Kidney capillary endothelial cell (primary cell): Measurements from ENCODE around the gene BYSL.

Experiments
- DNase-seq: peaks from one replicate; pipeline ENCODE4 v3.0.0-alpha.2; 2018; ENCODE audit warnings: low spot score

The BYSL gene, protein sequence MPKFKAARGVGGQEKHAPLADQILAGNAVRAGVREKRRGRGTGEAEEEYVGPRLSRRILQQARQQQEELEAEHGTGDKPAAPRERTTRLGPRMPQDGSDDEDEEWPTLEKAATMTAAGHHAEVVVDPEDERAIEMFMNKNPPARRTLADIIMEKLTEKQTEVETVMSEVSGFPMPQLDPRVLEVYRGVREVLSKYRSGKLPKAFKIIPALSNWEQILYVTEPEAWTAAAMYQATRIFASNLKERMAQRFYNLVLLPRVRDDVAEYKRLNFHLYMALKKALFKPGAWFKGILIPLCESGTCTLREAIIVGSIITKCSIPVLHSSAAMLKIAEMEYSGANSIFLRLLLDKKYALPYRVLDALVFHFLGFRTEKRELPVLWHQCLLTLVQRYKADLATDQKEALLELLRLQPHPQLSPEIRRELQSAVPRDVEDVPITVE

DNA sequence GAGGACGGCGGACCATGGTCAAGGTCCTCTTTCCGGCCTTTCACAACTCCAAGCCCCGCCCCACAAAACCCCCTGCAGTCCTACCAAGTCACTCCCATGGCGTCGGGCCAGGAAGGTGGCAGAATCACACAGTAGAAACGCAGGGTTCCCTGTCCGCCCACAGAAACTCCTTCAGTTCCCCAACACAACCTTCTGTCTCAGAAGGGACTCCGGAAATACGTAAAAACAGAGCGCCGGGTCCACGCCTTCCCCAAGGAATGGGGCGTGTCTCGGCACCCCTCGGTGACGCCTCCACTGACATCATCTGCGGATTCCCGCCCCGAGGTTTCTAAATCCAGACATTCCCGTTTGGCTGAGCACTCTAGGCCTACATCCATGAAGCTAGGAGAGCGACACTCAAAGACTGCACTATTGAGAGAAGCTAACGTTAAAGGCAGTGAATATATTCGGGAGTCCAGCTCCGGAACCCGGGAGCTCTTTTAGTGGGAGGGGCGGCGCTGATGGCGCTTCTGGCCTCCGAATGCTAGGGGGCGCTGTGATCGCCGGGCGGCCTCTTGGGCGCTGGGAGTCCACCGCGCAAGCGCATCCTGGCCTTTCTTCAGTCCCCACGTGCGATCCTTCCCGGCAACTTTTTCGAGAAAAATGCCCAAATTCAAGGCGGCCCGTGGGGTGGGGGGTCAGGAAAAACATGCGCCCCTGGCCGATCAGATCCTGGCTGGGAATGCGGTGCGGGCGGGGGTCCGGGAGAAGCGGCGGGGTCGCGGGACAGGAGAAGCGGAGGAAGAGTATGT, at the start of gene BYSL, which contains the start of gene MED20:
TSS of gene BYSL (plus strand) at position 579 of the 791 bp plus-strand sequence. CDS start at position 643, 64 bp downstream.
TSS of gene MED20 (minus strand) at position 219 of the 791 bp plus-strand sequence. CDS start at position 98, 121 bp downstream.
- peak; percentile 92 for DNase-seq

- no peak for DNase-seq
Observed at GRCh38 chr6:41871691-41872090, 49.6 kb upstream of the BYSL start.

DNA sequence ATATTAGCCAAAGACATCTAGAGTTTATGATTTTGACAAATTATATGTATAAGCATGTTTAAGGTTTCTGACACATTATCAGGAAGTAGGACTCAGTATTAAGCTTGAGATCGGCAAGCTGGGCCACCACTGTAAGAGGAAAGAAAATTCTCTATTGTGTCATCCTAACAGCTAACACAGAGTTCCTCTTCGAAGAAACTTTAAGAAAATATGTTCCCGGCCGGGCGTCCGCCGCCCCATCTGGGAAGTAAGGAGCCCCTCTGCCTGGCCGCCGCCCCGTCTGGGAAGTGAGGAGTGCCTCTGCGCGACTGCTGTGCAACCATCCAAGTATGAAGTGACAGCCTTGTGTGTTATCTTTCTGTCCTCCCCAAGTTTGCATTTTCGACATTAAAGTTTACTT, 49.2 kb upstream of the BYSL start:
- no peak for DNase-seq

GRCh38 chr6:41874741-41875140, 46.6 kb upstream of the BYSL start:
- no peak for DNase-seq

GRCh38 chr6:41877051-41877680, 44.1 kb upstream of the BYSL start:
- DNase-seq: no peak

GRCh38 chr6:41878246-41878645, 43.1 kb upstream of the BYSL start:
- no peak for DNase-seq

- no peak for DNase-seq
Observed at GRCh38 chr6:41878961-41879405, 42.3 kb upstream of the BYSL start.

- DNase-seq: no peak
Observed at GRCh38 chr6:41881506-41881905, 39.8 kb upstream of the BYSL start.

GRCh38 chr6:41884957-41885356, 36.3 kb upstream of the BYSL start:
- DNase-seq: no peak

DNA sequence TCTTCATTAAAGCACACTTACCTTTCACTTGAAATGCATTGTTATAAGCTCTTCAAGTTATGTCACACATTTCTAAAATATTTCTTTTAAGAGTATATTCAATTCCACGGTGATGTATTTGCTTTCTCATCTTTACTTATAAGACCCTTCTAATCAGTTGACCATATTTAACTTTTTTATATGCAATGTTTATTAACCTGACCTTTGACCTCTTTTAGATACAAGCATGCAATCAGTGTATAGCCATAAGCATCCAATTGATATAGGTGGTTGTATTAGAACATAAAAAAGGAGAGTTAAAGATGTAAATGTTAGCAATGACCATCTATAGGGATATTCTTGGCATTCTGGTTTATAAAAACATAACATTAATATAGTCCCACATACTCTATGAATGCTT, 35.4 kb upstream of the BYSL start:
- no peak for DNase-seq

DNA sequence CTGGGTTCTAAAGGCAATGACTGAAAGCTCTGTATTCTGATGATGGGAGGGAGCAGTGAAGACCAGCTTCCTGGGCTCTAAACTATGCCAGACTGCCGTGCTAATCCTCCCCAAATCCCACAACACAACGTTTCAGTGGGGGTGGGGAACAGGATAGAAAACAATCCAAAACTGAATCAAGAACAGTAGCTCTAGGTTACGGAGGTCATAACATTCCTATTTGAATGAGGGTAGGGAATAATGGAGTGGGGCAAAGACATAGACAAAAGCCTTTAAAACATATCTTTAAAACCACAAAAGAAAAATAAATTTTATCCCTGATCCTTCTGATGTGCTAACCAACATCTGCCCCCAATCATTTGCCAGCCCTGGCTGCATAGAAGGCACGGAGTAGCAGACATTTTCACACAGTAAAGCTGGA, 34.0 kb upstream of the BYSL start:
- no peak for DNase-seq

DNA sequence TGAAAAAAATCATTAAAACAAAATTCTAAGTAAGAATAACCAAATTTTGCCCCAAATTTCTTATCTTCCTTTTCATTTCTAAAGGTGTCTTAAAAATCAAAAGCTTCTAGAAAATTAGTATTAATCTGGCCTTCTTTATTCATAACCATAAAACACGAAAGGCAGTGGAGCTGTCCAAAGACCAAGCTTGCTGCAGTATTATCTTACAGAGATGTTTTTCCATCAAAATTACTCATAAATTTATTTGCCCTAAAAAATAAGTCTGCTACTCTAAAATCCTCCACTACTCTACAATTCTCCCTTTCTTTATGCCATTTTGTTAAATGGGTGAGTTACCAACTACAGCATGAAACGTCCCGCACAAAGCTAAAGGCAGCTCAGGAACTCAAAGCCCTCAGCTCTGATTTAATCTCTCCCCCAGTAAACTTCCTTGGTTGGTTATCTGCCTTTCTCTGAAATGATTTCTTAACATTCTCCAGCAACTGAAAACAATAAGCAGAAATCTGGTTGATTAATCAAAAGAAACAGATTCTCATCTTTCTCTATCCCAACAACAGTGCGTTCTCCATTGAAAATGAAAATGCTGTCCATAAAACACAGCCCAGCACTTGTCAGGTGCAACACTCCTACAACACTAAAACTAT, 28.3 kb upstream of the BYSL start:
- DNase-seq: no peak

DNA sequence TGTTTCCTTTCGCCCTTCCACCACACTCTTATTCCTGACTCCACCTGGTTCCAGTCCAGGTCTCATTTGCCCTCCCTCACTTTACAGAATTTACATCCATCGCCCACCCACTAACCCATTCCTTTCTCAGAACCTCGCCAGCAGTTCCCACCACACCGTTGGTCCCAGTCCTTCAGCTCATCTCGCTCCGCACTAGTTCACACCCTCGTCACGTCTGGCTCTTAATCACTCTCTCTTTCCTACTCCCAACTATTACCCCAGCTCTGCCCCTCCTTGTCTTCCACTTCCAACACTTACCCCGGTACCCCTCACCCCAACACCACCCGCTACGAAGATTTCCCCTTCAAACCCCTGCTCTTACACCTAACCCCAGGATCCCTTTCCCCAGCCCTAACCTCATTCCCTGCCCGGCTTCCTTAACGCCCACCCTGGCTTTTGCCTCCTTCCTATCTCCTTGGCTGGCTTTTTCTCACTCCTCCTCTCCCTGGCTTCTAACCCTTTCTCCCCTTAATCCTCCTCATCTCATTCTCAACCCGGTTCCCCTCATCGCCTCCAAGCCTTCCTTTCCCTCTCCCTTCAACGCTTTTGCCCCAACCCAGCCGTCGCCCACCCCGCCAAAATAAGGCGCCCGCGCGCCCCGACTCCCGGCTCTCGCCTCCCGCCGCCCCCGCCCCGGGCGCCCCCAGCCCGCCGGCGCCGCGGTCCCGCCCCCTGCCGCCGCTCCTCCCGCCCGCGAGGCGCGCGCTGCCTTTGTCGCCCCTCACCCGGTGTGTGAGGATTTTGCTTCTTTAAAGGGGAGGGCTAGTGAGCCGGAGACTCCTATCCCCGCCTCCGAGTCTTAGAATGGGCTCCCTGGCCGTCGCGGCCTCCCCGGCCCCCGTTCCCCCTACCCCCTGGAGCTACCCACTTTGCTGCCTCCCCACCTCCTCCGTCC, 26.7 kb upstream of the BYSL start:
- peak; percentile 3 for DNase-seq

- peak; percentile 70 for DNase-seq
Observed at GRCh38 chr6:41895300-41896233, 25.7 kb upstream of the BYSL start, which contains the start of gene USP49. USP49 (minus strand) TSS chr6:41895375; CDS start chr6:41806983, 88,392 bp downstream.

GRCh38 chr6:41896281-41896680, 25.0 kb upstream of the BYSL start:
- DNase-seq: no peak

- DNase-seq: no peak
Observed at GRCh38 chr6:41900861-41901260, 20.4 kb upstream of the BYSL start.

GRCh38 chr6:41901882-41902519, 19.3 kb upstream of the BYSL start:
- DNase-seq: no peak

DNA sequence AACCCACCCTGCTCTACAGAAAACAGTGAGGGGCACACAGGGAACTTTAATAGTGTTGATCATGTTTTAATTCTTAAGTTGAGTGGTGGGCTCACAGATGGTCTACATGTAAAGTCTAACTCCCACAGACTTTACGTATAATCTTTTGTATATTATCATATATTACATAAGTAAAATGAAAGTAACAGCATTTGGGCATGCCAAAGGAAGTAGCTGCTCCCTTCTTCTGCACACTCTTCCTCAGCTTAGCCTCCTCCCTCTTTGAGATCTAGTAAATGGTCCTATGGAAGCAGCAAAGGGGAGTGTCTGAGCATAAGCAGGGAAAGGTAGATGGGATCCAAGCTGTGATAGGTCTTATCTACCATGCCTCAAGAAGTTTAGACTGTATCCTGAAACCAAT, 11.6 kb upstream of the BYSL start:
- DNase-seq: no peak

GRCh38 chr6:41914343-41914742, 7.0 kb upstream of the BYSL start:
- no peak for DNase-seq
